Cerebellar nuclear complex (tissue), 1 donor: ENCODE measurements around the gene SLCO3A1.
"Not testable (repeated sequence)": the region's sequence is repeated elsewhere in the genome, so short reads cannot be mapped to it uniquely, and the experiment has no call there.

Source experiments
- DNase-seq, 2 experiments: peaks; one replicate each; lab custom pipeline; 2025; lab: John Stamatoyannopoulos, UW

Gene SLCO3A1

GRCh38 chr15:92070251-92070650 lies 216.7 kb downstream of the SLCO3A1 start:
- DNase-seq = not testable (repeated sequence)

- DNase-seq = no peak
These were observed 217.6 kb downstream of the SLCO3A1 start for GRCh38 chr15:92071045-92071634.

- no peak for DNase-seq
These were observed 219.7 kb downstream of the SLCO3A1 start for GRCh38 chr15:92073044-92073785.

GRCh38 chr15:92074101-92074500 lies 220.6 kb downstream of the SLCO3A1 start:
- no peak for DNase-seq

GRCh38 chr15:92074646-92075045 lies 221.1 kb downstream of the SLCO3A1 start:
- DNase-seq = no peak

GRCh38 chr15:92075764-92076163 lies 222.3 kb downstream of the SLCO3A1 start:
- no peak for DNase-seq

GRCh38 chr15:92076541-92076940 lies 223.0 kb downstream of the SLCO3A1 start:
- DNase-seq = peak in 1 of 2 experiments; percentile 77

GRCh38 chr15:92077353-92078085 lies 224.0 kb downstream of the SLCO3A1 start:
- DNase-seq = peak in 1 of 2 experiments; percentile 68

- no peak for DNase-seq
These were observed 224.8 kb downstream of the SLCO3A1 start for GRCh38 chr15:92078270-92078669.

- DNase-seq = no peak
These were observed 225.5 kb downstream of the SLCO3A1 start for GRCh38 chr15:92079047-92079446.

- DNase-seq = no peak
These were observed 226.2 kb downstream of the SLCO3A1 start for GRCh38 chr15:92079647-92080255.

GRCh38 chr15:92082006-92082843 lies 228.7 kb downstream of the SLCO3A1 start:
- peak; percentile 13 to 62 for DNase-seq

- no peak for DNase-seq
These were observed 229.7 kb downstream of the SLCO3A1 start for GRCh38 chr15:92083190-92083589.

- DNase-seq = no peak
These were observed 233.7 kb downstream of the SLCO3A1 start for GRCh38 chr15:92087211-92087610.

- DNase-seq = peak in 1 of 2 experiments; percentile 28
These were observed 237.7 kb downstream of the SLCO3A1 start for GRCh38 chr15:92091155-92091734.

GRCh38 chr15:92092289-92093105 lies 239.0 kb downstream of the SLCO3A1 start:
- no peak for DNase-seq

- DNase-seq = no peak
These were observed 242.2 kb downstream of the SLCO3A1 start for GRCh38 chr15:92095693-92096092.

- peak in 1 of 2 experiments; percentile 42 for DNase-seq
These were observed 244.1 kb downstream of the SLCO3A1 start for GRCh38 chr15:92097474-92098178.

- DNase-seq = no peak
These were observed 245.4 kb downstream of the SLCO3A1 start for GRCh38 chr15:92098869-92099268.

- DNase-seq = no peak
These were observed 246.8 kb downstream of the SLCO3A1 start for GRCh38 chr15:92100301-92100700.
